ENCODE results near the gene ZSCAN10.

Gene ZSCAN10

GRCh38 chr16:3101841-3102470, 2.9 kb upstream of the ZSCAN10 start:
- no peak for DNase-seq

GRCh38 chr16:3101018-3101840, 2.1 kb upstream of the ZSCAN10 start:
- no peak for DNase-seq

GRCh38 chr16:3099732-3100499, 822 bp upstream of the ZSCAN10 start:
- peak; percentile 24 for DNase-seq

- DNase-seq: no peak
These were observed 269 bp upstream of the ZSCAN10 start for GRCh38 chr16:3099395-3099731.

GRCh38 chr16:3097266-3097665, 1.8 kb downstream of the ZSCAN10 start:
- no peak for DNase-seq

- DNase-seq: no peak
These were observed 2.7 kb downstream of the ZSCAN10 start for GRCh38 chr16:3096362-3096761.

- no peak for DNase-seq
These were observed 3.2 kb downstream of the ZSCAN10 start for GRCh38 chr16:3095869-3096268.

- no peak for DNase-seq
These were observed 4.6 kb downstream of the ZSCAN10 start for GRCh38 chr16:3094289-3095027.

GRCh38 chr16:3092501-3092941, 6.6 kb downstream of the ZSCAN10 start:
- DNase-seq: no peak

- no peak for DNase-seq
These were observed 7.5 kb downstream of the ZSCAN10 start for GRCh38 chr16:3091551-3091950.

GRCh38 chr16:3089717-3090592, 9.1 kb downstream of the ZSCAN10 start:
- DNase-seq: no peak

GRCh38 chr16:3088925-3089716, 10.0 kb downstream of the ZSCAN10 start:
- DNase-seq: no peak

- DNase-seq: no peak
These were observed 10.6 kb downstream of the ZSCAN10 start for GRCh38 chr16:3088450-3088849.

- DNase-seq: no peak
These were observed 11.6 kb downstream of the ZSCAN10 start for GRCh38 chr16:3087243-3088235.

GRCh38 chr16:3086596-3087242, 12.4 kb downstream of the ZSCAN10 start:
- DNase-seq: no peak

GRCh38 chr16:3085868-3086595, 13.1 kb downstream of the ZSCAN10 start:
- DNase-seq: no peak

GRCh38 chr16:3084969-3085670, 14.0 kb downstream of the ZSCAN10 start:
- no peak for DNase-seq

- no peak for DNase-seq
These were observed 14.6 kb downstream of the ZSCAN10 start for GRCh38 chr16:3084491-3084890.
